CD4-positive, alpha-beta memory T cell (primary cell): ENCODE measurements around the gene SDHAF1. TPM values are rescaled to one million over a fixed set of nuclear protein-coding genes. Genes with fewer than 3 reads are reported as not detected.

Source experiments
- CTCF ChIA-PET: fragments of 350-600 bp; sonication (Branson Sonifier 250); formaldehyde crosslinking; loops from one replicate; lab custom pipeline; 2021; ENCODE audit warnings: inconsistent platforms; ENCODE audit not compliant: partially characterized antibody; lab: Charles Lee
- POLR2A ChIA-PET: fragments of 350-600 bp; sonication (Branson Sonifier 250); formaldehyde crosslinking; loops from one replicate; lab custom pipeline; 2021; ENCODE audit not compliant: partially characterized antibody; lab: Charles Lee
- DNase-seq, 5 donors: peaks; one replicate each; pipeline versions ENCODE4 v3.0.0 to v3.0.0-alpha.2; 2020 to 2022; ENCODE audit warnings: mixed read lengths in 1 of 5
- H3K27ac ChIP-seq: one replicate; pipeline ENCODE4 v1.7.0; 2013; ENCODE audit warnings: low read depth, low read length
- H3K27me3 ChIP-seq: 2 replicates; pipeline ENCODE4 v1.7.0; 2013; ENCODE audit warnings: mild to moderate bottlenecking, low read length, moderate library complexity; ENCODE audit not compliant: insufficient read depth
- H3K36me3 ChIP-seq: 2 replicates; pipeline ENCODE4 v1.7.0; 2013; ENCODE audit warnings: mild to moderate bottlenecking, low read length, moderate library complexity; ENCODE audit not compliant: insufficient read depth
- H3K4me1 ChIP-seq: 2 replicates; pipeline ENCODE4 v1.7.0; 2013; ENCODE audit warnings: mild to moderate bottlenecking, low read length, moderate library complexity; ENCODE audit not compliant: insufficient read depth
- H3K4me3 ChIP-seq, 2 donors: one replicate each; pipeline ENCODE4 v1.7.0; 2013; ENCODE audit warnings: low read length in 2 of 2, mild to moderate bottlenecking in 1 of 2
- H3K9me3 ChIP-seq, 2 donors: one replicate each; pipeline ENCODE4 v1.7.0; 2013; ENCODE audit warnings: low read length in 2 of 2, control low read depth in 1 of 2; ENCODE audit not compliant: control insufficient read depth in 1 of 2
- H3K27ac Mint-ChIP-seq, 7 donors: one replicate each; pipeline ENCODE4 v1.8.0; 2020 to 2021; ENCODE audit warnings: mixed read lengths in 7 of 7, mild to moderate bottlenecking in 6 of 7, inconsistent platforms in 3 of 7, moderate library complexity in 3 of 7
- H3K27me3 Mint-ChIP-seq, 2 donors: one replicate each; pipeline ENCODE4 v1.8.0; 2020 to 2021; ENCODE audit warnings: mixed read lengths in 2 of 2
- H3K36me3 Mint-ChIP-seq, 2 donors: one replicate each; pipeline ENCODE4 v1.8.0; 2020 to 2021; ENCODE audit warnings: mixed read lengths in 2 of 2, inconsistent platforms in 1 of 2, mild to moderate bottlenecking in 1 of 2
- H3K4me1 Mint-ChIP-seq, 4 donors: one replicate each; pipeline ENCODE4 v1.8.0; 2020 to 2021; ENCODE audit warnings: mixed read lengths in 4 of 4, mild to moderate bottlenecking in 1 of 4
- H3K4me3 Mint-ChIP-seq, 8 donors: one replicate each; pipeline ENCODE4 v1.8.0; 2020 to 2021; ENCODE audit warnings: mixed read lengths in 8 of 8, mild to moderate bottlenecking in 7 of 8, moderate library complexity in 6 of 8, inconsistent platforms in 3 of 8
- H3K9me3 Mint-ChIP-seq, 8 donors: one replicate each; pipeline ENCODE4 v1.8.0; 2020 to 2021; ENCODE audit warnings: mixed read lengths in 8 of 8, mild to moderate bottlenecking in 5 of 8, inconsistent platforms in 3 of 8, moderate library complexity in 1 of 8
- intact Hi-C: fragments of 100-400 bp; cut with micrococcal nuclease; formaldehyde crosslinking; loops from one replicate; pipeline ENCODE4 v1.15.1; 2023
- polyA plus RNA-seq, 2 donors: library from polyadenylated mRNA; unstranded; fragments of 300-500 nt; fragmentation: Illumina TruSeq; gene quantifications; one replicate each; pipeline ENCODE4 v1.2.3, GENCODE V29; 2021
- total RNA-seq, 2 experiments: library from RNA; stranded (reverse); gene quantifications; one replicate each; pipeline ENCODE4 v1.2.3, GENCODE V29; 2021

The SDHAF1 gene
- total and polyA plus RNA-seq, 4 experiments from 2014 or later, result 21.9 to 41.3 (median 25.8) TPM

DNA sequence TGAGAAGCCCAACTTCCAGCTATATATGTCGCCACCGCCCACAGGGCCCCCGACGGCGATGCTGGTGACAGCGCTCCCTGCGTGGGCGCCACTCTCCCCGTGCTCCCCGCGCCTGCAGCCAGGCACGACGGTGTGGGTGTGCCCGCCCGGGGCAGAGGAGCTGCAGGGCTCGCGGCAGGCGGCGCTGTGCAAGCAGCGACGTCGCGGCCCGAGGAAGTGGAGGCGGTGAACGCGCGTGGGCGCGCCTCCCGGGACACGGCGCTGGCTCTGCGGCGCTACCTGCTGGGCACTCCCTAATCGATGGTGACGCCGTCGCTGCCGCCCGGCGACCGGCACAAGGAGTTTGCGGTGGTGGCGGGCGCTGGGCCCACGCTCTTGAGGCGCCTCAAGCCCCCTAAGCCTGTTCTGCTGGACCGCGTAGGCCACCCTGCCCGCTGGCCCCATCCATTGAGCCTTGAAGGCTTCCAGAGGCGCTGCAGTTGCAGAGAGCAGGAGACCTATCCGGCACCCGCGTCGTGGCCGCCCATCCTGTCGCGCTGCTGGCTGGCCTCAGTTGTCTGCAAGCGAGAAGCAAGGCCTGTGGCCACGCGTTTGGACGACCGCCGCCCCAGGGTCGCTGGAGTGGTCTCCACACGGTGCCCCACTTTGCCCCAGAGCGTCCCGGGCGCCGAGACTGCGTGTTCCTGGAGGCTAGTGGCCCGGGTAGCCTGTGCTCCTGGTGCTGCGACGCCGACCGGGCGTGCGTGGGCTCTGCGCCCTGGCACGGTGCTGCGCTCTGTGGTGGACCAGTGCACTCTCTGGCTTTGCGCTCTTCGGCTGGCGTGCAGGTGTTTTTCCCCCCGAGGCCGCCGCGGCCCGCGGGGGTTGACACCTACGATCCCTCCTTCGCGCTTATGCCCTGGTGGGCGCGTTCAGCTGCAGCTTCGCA is 35.7 kb upstream of the SDHAF1 start:
- ChIA-PET CTCF (interaction anchor here (0.7 to 2.1 kb wide), 30 partner anchors 8 to 311 kb away, joined by 3 to 11 read pairs (median 4); partner anchors contain the start of genes ALKBH6, COX6B1, PSENEN and SDHAF1), POLR2A (interaction anchor here (0.7 to 2.8 kb wide), 15 partner anchors 11 to 265 kb away, joined by 3 to 18 read pairs (median 4); partner anchors contain the start of genes ALKBH6, POLR2I, SDHAF1 and THAP8)
- Histone ChIP-seq H3K36me3 (no peaks in the 10 kb centered on the region), H3K27me3 (no peaks in the 10 kb centered on the region), H3K9me3 (no peaks in the 10 kb centered on the region), H3K4me3 (peak overlapping the region; percentile 52 to 72), H3K27ac (peak overlapping the region; percentile 36), H3K4me1 (peaks cover 48% of the 10 kb centered on the region)
- Mint-ChIP-seq H3K4me3 (peak overlapping the region; percentile 66 to 87 (median 80)), H3K9me3 (peaks cover 0 to 5% (median 0%) of the 10 kb centered on the region in 8 donors), H3K4me1 (peaks cover 21 to 56% (median 32%) of the 10 kb centered on the region in 4 donors), H3K27me3 (peaks cover 0 to 3% of the 10 kb centered on the region in 2 donors), H3K36me3 (no peaks in the 10 kb centered on the region), H3K27ac (peak overlapping the region in 5 of 7 donors; percentile 29 to 77 (median 60))
- DNase-seq, result peak; percentile 85 to 87 (median 87)
- intact Hi-C loops, result loop anchor here (1.0 to 5.0 kb wide), 5 partner anchors 23 to 158 kb away; partner anchors contain the start of genes ALKBH6, LRFN3, SDHAF1 and TBCB

DNA sequence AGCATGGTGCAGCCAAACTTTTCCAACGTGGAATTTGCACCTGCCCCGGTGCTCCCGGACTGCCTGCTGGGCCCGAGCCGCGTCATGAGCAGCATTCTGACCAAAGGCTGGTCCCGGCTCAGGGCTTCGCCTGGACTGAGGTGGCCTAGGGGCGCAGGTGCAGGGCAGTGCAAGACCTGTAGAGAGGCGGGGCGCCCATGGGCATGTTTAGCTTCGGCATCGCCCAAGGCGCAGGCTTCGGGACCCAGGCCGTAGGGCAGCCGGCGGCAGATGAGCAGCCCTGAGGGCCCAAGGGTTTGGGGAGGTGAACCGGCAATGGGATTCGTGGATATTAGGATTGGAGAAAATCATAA is 35.0 kb upstream of the SDHAF1 start:
- H3K4me3 Mint-ChIP-seq, result peak overlapping the region; percentile 66 to 82 (median 75)
- H3K4me1 ChIP-seq, result peaks cover 41% of the 10 kb centered on the region

DNA sequence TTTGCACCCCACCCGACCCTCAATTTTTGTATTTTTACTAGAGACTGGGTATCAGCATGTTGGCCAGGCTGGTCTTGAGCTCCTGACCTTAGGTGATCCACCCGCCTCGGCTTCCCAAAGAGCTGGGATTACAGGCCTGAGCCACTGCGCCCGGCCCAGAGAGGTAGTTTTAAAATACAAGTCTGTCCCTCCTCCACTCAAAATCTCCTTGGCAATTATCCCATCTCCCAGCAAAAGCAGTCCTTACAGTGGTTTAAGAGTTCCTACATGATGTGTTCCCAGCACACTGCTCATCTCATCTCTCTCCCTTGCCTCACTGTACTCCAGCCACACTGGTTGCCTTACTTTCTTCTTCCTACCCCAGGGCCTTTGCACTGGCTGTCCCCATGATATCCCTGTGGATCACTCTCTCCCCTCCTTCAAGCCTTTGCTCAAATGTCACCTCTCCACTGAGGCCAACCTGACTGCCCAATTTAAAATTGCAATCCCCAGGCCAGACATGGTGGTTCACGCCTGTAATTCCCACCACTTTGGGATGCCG is 34.5 kb upstream of the SDHAF1 start:
- Histone ChIP-seq H3K27ac (no peak overlapping the region), H3K36me3 (no peaks in the 10 kb centered on the region), H3K9me3 (no peaks in the 10 kb centered on the region), H3K27me3 (no peaks in the 10 kb centered on the region), H3K4me1 (peaks cover 36% of the 10 kb centered on the region), H3K4me3 (no peak overlapping the region)
- Mint-ChIP-seq H3K9me3 (peaks cover 0 to 5% (median 0%) of the 10 kb centered on the region in 8 donors), H3K4me3 (peak overlapping the region; percentile 48 to 74 (median 60)), H3K4me1 (peaks cover 17 to 47% (median 27%) of the 10 kb centered on the region in 4 donors), H3K36me3 (no peaks in the 10 kb centered on the region), H3K27ac (peak overlapping the region in 2 of 7 donors; percentile 38 to 42), H3K27me3 (peaks cover 0 to 3% of the 10 kb centered on the region in 2 donors)
- ChIA-PET POLR2A (interaction anchor here (1.5 to 2.8 kb wide), 2 partner anchors 78 to 180 kb away, joined by 3 to 11 read pairs; no protein-coding TSS in a partner anchor), CTCF (interaction anchor here (0.6 to 1.2 kb wide), 2 partner anchors 31 to 167 kb away, joined by 3 to 6 read pairs; no protein-coding TSS in a partner anchor)
- intact Hi-C loops, result no loop called here
- DNase-seq, result no peak

More for the DNA sequence above, 35.0 kb upstream of the SDHAF1 start:
- peaks cover 0 to 3% of the 10 kb centered on the region in 2 donors for H3K27me3 Mint-ChIP-seq
- H3K9me3 Mint-ChIP-seq, result peaks cover 0 to 5% (median 0%) of the 10 kb centered on the region in 8 donors
- no peak overlapping the region for H3K27ac ChIP-seq
- POLR2A ChIA-PET, result interaction anchor here (1.4 to 2.8 kb wide), 4 partner anchors 22 to 265 kb away, joined by 3 to 11 read pairs (median 6); no protein-coding TSS in a partner anchor
- peak overlapping the region in 1 of 2 donors; percentile 72 for H3K4me3 ChIP-seq
- DNase-seq, result no peak
- H3K9me3 ChIP-seq, result no peaks in the 10 kb centered on the region
- no peaks in the 10 kb centered on the region for H3K36me3 ChIP-seq
- CTCF ChIA-PET, result interaction anchor here (0.6 to 1.8 kb wide), 3 partner anchors 31 to 168 kb away, joined by 3 to 11 read pairs (median 6); no protein-coding TSS in a partner anchor
- intact Hi-C loops, result loop anchor here (1.0 to 5.0 kb wide), 5 partner anchors 24 to 157 kb away; partner anchors contain the start of genes ALKBH6, LRFN3, SDHAF1 and TBCB
- peaks cover 20 to 52% (median 31%) of the 10 kb centered on the region in 4 donors for H3K4me1 Mint-ChIP-seq
- peak overlapping the region in 3 of 7 donors; percentile 30 to 57 (median 42) for H3K27ac Mint-ChIP-seq
- no peaks in the 10 kb centered on the region for H3K27me3 ChIP-seq
- H3K36me3 Mint-ChIP-seq, result no peaks in the 10 kb centered on the region

DNA sequence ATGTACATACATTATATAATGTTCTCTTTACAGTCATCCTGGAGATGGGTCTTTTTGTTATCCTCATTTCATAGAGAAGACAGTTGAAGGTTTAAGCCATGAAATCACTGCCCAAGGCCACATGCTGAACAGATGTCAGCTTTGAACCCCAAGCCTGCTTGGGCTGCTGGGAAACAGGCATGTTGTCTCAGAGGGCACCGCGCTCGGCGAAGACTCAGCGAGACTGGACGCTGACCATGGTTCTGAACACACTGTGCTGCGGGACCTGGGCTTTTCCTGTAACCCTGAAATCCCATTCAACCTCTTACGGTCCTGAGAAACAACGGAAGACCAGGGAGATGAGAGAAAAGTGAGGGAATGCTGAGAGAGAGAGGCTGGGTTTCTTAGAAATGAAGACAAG is 31.5 kb upstream of the SDHAF1 start:
- Histone ChIP-seq H3K27ac (no peak overlapping the region), H3K36me3 (no peaks in the 10 kb centered on the region), H3K4me1 (peaks cover 15% of the 10 kb centered on the region), H3K4me3 (no peak overlapping the region), H3K27me3 (no peaks in the 10 kb centered on the region), H3K9me3 (no peaks in the 10 kb centered on the region)
- H3K27ac Mint-ChIP-seq, result peak overlapping the region in 1 of 7 donors; percentile 38
- H3K36me3 Mint-ChIP-seq, result no peaks in the 10 kb centered on the region
- H3K27me3 Mint-ChIP-seq, result peaks cover 0 to 3% of the 10 kb centered on the region in 2 donors
- intact Hi-C loops, result no loop called here
- CTCF ChIA-PET, result no interaction called here
- H3K9me3 Mint-ChIP-seq, result no peaks in the 10 kb centered on the region
- H3K4me1 Mint-ChIP-seq, result peaks cover 4 to 17% (median 9%) of the 10 kb centered on the region in 4 donors
- DNase-seq, result peak in 4 of 5 donors; percentile 29 to 34 (median 31)
- H3K4me3 Mint-ChIP-seq, result no peak overlapping the region
- POLR2A ChIA-PET, result no interaction called here

DNA sequence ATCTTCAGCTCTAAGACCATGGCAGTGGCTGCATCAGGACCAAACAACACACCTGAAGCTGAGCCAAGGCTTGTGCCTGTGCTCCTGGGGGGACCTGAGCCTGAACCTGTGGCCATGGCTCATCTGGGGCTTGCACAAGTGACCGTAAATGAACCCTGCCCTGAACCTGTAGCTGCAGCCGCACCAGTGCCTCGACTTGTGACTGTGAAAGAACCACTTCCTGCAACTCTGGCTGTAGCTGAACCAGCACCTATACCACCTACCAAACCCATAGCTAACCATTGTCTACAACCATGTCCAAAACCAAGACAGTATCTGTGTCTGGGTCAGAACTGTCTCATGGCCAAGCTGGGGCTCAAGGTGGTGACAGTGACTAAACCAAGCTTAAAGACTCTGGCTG is 28.2 kb upstream of the SDHAF1 start:
- CTCF ChIA-PET, result interaction anchor here (1.5 to 1.9 kb wide), 4 partner anchors 9 to 28 kb away, joined by 3 to 7 read pairs (median 6); no protein-coding TSS in a partner anchor
- intact Hi-C loops, result no loop called here
- Histone ChIP-seq H3K36me3 (no peaks in the 10 kb centered on the region), H3K4me3 (no peak overlapping the region), H3K9me3 (no peaks in the 10 kb centered on the region), H3K27me3 (no peaks in the 10 kb centered on the region), H3K27ac (no peak overlapping the region), H3K4me1 (no peaks in the 10 kb centered on the region)
- no peaks in the 10 kb centered on the region for H3K36me3 Mint-ChIP-seq
- POLR2A ChIA-PET, result no interaction called here
- H3K27ac Mint-ChIP-seq, result no peak overlapping the region
- no peaks in the 10 kb centered on the region for H3K9me3 Mint-ChIP-seq
- DNase-seq, result no peak
- H3K4me3 Mint-ChIP-seq, result no peak overlapping the region
- H3K27me3 Mint-ChIP-seq, result peaks cover 1 to 3% of the 10 kb centered on the region in 2 donors
- peaks cover 2 to 12% (median 6%) of the 10 kb centered on the region in 4 donors for H3K4me1 Mint-ChIP-seq

DNA sequence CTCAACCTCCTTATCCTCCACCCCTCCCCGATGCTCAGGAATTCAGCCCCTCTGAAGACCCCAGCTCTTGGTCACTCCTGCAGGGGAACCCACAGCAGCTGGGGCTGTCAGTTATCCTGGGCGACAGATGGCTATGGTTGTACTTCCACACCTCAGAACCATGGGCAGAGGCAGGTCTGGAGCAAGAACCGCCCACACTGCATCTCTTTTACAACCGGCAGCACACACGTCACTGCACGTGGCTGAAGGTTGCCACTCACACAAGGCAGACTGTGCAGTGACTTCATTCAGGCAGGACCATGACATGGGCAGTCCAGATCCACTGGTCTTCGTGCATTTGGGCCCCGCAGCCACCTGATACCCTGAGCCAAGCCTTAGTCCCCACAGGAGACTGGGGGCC is 21.5 kb upstream of the SDHAF1 start:
- intact Hi-C loops, result no loop called here
- no peaks in the 10 kb centered on the region for H3K36me3 Mint-ChIP-seq
- Histone ChIP-seq H3K4me1 (no peaks in the 10 kb centered on the region), H3K36me3 (no peaks in the 10 kb centered on the region), H3K27me3 (no peaks in the 10 kb centered on the region), H3K27ac (no peak overlapping the region), H3K9me3 (no peaks in the 10 kb centered on the region), H3K4me3 (no peak overlapping the region)
- DNase-seq, result no peak
- no peak overlapping the region for H3K27ac Mint-ChIP-seq
- no peaks in the 10 kb centered on the region for H3K9me3 Mint-ChIP-seq
- H3K27me3 Mint-ChIP-seq, result peaks cover 1 to 3% of the 10 kb centered on the region in 2 donors
- H3K4me1 Mint-ChIP-seq, result peaks cover 2 to 7% (median 5%) of the 10 kb centered on the region in 4 donors
- ChIA-PET CTCF (no interaction called here), POLR2A (no interaction called here)
- H3K4me3 Mint-ChIP-seq, result no peak overlapping the region
